ENCODE measurements around the gene ASB3.
A peak's percentile ranks its signal among the peaks of the same experiment; 100 is the strongest.
"Not testable (repeated sequence)": the region's sequence is repeated elsewhere in the genome, so short reads cannot be mapped to it uniquely, and the experiment has no call there.

Gene ASB3

GRCh38 chr2:53786705-53787613, at the start of gene ASB3, which contains the start of gene ERLEC1:
ASB3 (minus strand) TSS chr2:53786953; CDS start chr2:53765572, 21,381 bp downstream.
ERLEC1 (plus strand) TSS chr2:53787044; CDS start chr2:53787211, 167 bp downstream.
- peak; percentile 89 to 90 for DNase-seq

GRCh38 chr2:53829980-53830290, 43.2 kb upstream of the ASB3 start:
- DNase-seq: not testable (repeated sequence)

GRCh38 chr2:53829273-53829979, 42.7 kb upstream of the ASB3 start:
- no peak for DNase-seq

- no peak for DNase-seq
These were observed 41.6 kb upstream of the ASB3 start for GRCh38 chr2:53828331-53828730.

- DNase-seq: no peak
These were observed 40.8 kb upstream of the ASB3 start for GRCh38 chr2:53827398-53828175.

- no peak for DNase-seq
These were observed 40.0 kb upstream of the ASB3 start for GRCh38 chr2:53826587-53827397.

- DNase-seq: no peak
These were observed 39.3 kb upstream of the ASB3 start for GRCh38 chr2:53826030-53826410.

- DNase-seq: not testable (repeated sequence)
These were observed 36.9 kb upstream of the ASB3 start for GRCh38 chr2:53823639-53824038.

- DNase-seq: no peak
These were observed 35.1 kb upstream of the ASB3 start for GRCh38 chr2:53821810-53822209.

- DNase-seq: no peak
These were observed 34.0 kb upstream of the ASB3 start for GRCh38 chr2:53820711-53821110.

GRCh38 chr2:53820048-53820447, 33.3 kb upstream of the ASB3 start:
- no peak for DNase-seq

GRCh38 chr2:53819634-53820033, 32.9 kb upstream of the ASB3 start:
- DNase-seq: no peak

- DNase-seq: no peak
These were observed 32.2 kb upstream of the ASB3 start for GRCh38 chr2:53818854-53819435.

GRCh38 chr2:53813151-53813550, 26.4 kb upstream of the ASB3 start:
- no peak for DNase-seq

GRCh38 chr2:53811601-53812000, 24.8 kb upstream of the ASB3 start:
- DNase-seq: no peak

- DNase-seq: no peak
These were observed 15.9 kb upstream of the ASB3 start for GRCh38 chr2:53802617-53803151.

GRCh38 chr2:53801547-53801946, 14.8 kb upstream of the ASB3 start:
- no peak for DNase-seq

- DNase-seq: no peak
These were observed 7.1 kb upstream of the ASB3 start for GRCh38 chr2:53793821-53794220.

GRCh38 chr2:53793261-53793660, 6.5 kb upstream of the ASB3 start:
- no peak for DNase-seq

GRCh38 chr2:53787614-53788289, 999 bp upstream of the ASB3 start:
- no peak for DNase-seq

- DNase-seq: peak; percentile 18 to 44
These were observed 425 bp downstream of the ASB3 start for GRCh38 chr2:53786352-53786704.

All from CD4-positive, alpha-beta T cell treated with Interleukin-4 for 1 hour (primary cell).